HFF-Myc (cell line): Measurements from ENCODE around the gene PIM3.
A peak's percentile ranks its signal among the peaks of the same experiment; 100 is the strongest.

Source experiments
- DNase-seq: peaks from one replicate; pipeline ENCODE4 v3.0.0-alpha.2; 2011; ENCODE audit warnings: low read depth; ENCODE audit errors: extremely low read depth
- H3K4me3 ChIP-seq: replicated peaks from 2 replicates; pipeline ENCODE4 v1.5.1; 2011; ENCODE audit warnings: low read depth, mild to moderate bottlenecking, control low read depth, low read length
- TF ChIP-seq, protein P1 (sequence below): IDR thresholded peaks from 2 replicates; pipeline ENCODE4 v1.5.1; 2012; ENCODE audit warnings: mild to moderate bottlenecking, low read depth, low read length, control low read depth; ENCODE audit errors: missing control alignments

The PIM3 gene

DNA sequence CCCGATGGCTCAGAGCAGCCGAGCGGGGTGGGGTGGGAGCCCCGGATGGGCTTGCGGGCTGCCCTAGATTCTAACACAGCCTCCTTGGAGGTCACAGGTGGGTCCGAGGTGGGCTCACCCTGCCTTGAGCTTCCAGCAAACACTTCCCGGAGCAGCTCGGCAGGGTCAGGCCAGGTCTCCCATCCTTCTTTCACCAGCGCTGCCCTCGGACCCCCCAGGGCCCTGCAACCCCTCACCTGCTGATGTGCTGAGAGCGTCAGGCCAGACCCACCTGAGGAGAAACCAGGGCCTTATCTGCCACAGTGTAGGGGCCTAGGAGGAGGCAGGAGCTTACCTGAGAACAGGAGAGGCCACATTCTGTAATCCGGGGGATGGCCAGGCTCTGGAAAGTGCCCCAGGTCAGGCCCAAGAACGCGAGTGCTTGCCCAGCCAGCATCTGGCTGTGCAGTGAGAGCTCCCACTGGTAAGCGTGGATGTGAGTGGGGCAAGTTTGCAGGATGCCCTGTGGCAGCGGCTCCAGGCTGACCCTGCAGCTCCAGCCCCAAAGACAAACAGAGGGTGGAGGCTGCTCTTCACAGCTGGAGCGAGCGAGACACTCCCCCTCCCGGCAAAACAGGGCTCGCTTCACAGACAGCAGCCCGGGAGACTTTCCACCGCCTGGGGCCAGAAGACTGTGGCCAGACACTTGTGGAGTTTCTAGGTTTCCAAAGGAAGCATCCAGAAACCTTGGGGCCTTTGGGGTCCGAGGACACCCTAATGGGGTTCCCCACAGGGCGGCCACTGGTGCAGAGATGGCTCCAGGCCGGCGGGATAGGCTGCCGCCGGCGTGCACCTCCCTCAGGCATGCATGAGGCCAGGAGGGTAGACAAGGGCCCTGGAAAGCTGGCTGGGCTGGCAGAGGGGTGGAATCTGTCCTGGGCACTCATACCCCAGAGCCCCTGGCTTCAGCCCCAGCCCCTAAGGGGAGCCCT is 51.9 kb downstream of the PIM3 start, which contains the start of gene IL17REL:
TSS of gene IL17REL (minus strand) at position 555 of the 971 bp plus-strand sequence. CDS start at position 436, 119 bp downstream.
- H3K4me3 ChIP-seq: no peak within 1 kb of the TSS
- TF ChIP-seq, protein P1, sequence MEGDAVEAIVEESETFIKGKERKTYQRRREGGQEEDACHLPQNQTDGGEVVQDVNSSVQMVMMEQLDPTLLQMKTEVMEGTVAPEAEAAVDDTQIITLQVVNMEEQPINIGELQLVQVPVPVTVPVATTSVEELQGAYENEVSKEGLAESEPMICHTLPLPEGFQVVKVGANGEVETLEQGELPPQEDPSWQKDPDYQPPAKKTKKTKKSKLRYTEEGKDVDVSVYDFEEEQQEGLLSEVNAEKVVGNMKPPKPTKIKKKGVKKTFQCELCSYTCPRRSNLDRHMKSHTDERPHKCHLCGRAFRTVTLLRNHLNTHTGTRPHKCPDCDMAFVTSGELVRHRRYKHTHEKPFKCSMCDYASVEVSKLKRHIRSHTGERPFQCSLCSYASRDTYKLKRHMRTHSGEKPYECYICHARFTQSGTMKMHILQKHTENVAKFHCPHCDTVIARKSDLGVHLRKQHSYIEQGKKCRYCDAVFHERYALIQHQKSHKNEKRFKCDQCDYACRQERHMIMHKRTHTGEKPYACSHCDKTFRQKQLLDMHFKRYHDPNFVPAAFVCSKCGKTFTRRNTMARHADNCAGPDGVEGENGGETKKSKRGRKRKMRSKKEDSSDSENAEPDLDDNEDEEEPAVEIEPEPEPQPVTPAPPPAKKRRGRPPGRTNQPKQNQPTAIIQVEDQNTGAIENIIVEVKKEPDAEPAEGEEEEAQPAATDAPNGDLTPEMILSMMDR: peak; percentile 11
- DNase-seq: no peak
